K562 (cell line): Measurements from ENCODE around the gene PPP3CA. TPM values are rescaled to one million over a fixed set of nuclear protein-coding genes. Genes with fewer than 3 reads are reported as not detected.

Source experiments
- ATAC-seq: fragments of 200-7000 bp; cut with Tn5 transposase; 3 replicates; pipeline ENCODE4 v1.9.1; 2020; ENCODE audit warnings: moderate library complexity
- BruUV-seq: library from RNA; stranded (reverse); fragments of 400-500 nt; replicated peaks from 2 replicates; lab custom pipeline; 2021; lab: Mats Ljungman, UMichigan
- CTCF ChIA-PET: fragments of 300-600 bp; formaldehyde crosslinking; extraction: SDS; loops from one replicate; lab custom pipeline; 2021; ENCODE audit warnings: low intra/inter-chr PET ratio; lab: Yijun Ruan, JAX
- POLR2A ChIA-PET: fragments of 300-600, 350-650 bp; sonication (Branson Sonifier 250); formaldehyde crosslinking; extraction: SDS; loops from one replicate; lab custom pipeline; 2021; ENCODE audit warnings: antibody characterized with exemption, inconsistent platforms; lab: Yijun Ruan, JAX
- DNase-seq, 4 experiments: peaks; one replicate each; pipeline versions ENCODE4 v3.0.0 to v3.0.0-alpha.2; 2011 to 2018; ENCODE audit warnings: low spot score in 3 of 4, mixed read lengths in 3 of 4; ENCODE audit errors: extremely low read depth in 1 of 4
- FAIRE-seq: peaks from 2 replicates; lab custom pipeline; 2011; peaks lifted over from hg19 to GRCh38; lab: Jason Lieb, UNC
- H2AFZ ChIP-seq: 2 replicates; pipeline ENCODE4 v1.6.0; 2011; ENCODE audit warnings: low read depth, low read length, control low read depth, inconsistent platforms
- H3K27ac ChIP-seq: fragments of 200-600 bp; 3 replicates; pipeline ENCODE4 v1.8.0; 2011; ENCODE audit warnings: low read depth, mild to moderate bottlenecking, control low read depth, inconsistent platforms, low read length, moderate library complexity, mixed read lengths; ENCODE audit errors: extremely low read depth
- H3K27me3 ChIP-seq, 2 experiments: fragments of 300-600 bp in 1 of 2; 2 replicates in 1 of 2; 3 replicates in 1 of 2; pipeline versions ENCODE4 v1.6.0 to v1.8.0; 2011; ENCODE audit warnings: inconsistent platforms in 2 of 2, low read length in 2 of 2, mild to moderate bottlenecking in 1 of 2, mixed read lengths in 1 of 2, moderate library complexity in 1 of 2; ENCODE audit not compliant: control insufficient read depth in 2 of 2, insufficient read depth in 2 of 2
- H3K36me3 ChIP-seq: fragments of 300-600 bp; 3 replicates; pipeline ENCODE4 v1.8.0; 2011; ENCODE audit warnings: mild to moderate bottlenecking, low read length, inconsistent platforms; ENCODE audit not compliant: control insufficient read depth, insufficient read depth
- H3K4me1 ChIP-seq, 2 experiments: fragments of 200-600 bp in 1 of 2; replicated peaks in 1 of 2; 2 replicates in 1 of 2; 3 replicates in 1 of 2; pipeline versions ENCODE4 v1.5.1 to v1.8.0; 2011; ENCODE audit warnings: inconsistent platforms in 2 of 2, low read length in 2 of 2, mild to moderate bottlenecking in 1 of 2, mixed read lengths in 1 of 2, moderate library complexity in 1 of 2; ENCODE audit not compliant: control insufficient read depth in 2 of 2, insufficient read depth in 2 of 2
- H3K4me2 ChIP-seq: 2 replicates; pipeline ENCODE4 v1.6.1; 2011; ENCODE audit warnings: low read length, control low read depth, inconsistent platforms, mixed read lengths; ENCODE audit not compliant: insufficient read depth
- H3K4me3 ChIP-seq: fragments of 200-600 bp; sonication (generic), shearing (Covaris generic); 2 replicates; pipeline ENCODE4 v1.5.1; 2016; ENCODE audit warnings: control low read depth, inconsistent platforms
- H3K79me2 ChIP-seq: fragments of 200-600 bp; 3 replicates; pipeline ENCODE4 v1.8.0; 2011; ENCODE audit warnings: low read length, inconsistent platforms; ENCODE audit not compliant: control insufficient read depth, insufficient read depth
- H3K9ac ChIP-seq, 2 experiments: 2 replicates each; pipeline versions ENCODE4 v1.6.0 to v1.6.1; 2011; ENCODE audit warnings: low read depth in 2 of 2, low read length in 2 of 2, control low read depth in 1 of 2, inconsistent platforms in 1 of 2, mild to moderate bottlenecking in 1 of 2, mixed read lengths in 1 of 2; ENCODE audit not compliant: insufficient read depth in 1 of 2
- H3K9me1 ChIP-seq: one replicate; pipeline ENCODE4 v1.6.0; 2011; ENCODE audit warnings: inconsistent platforms, mild to moderate bottlenecking, low read length, moderate library complexity; ENCODE audit not compliant: control insufficient read depth, insufficient read depth
- H3K9me3 ChIP-seq: replicated peaks from 2 replicates; pipeline ENCODE4 v1.5.1; 2011; ENCODE audit warnings: low read depth, low read length, inconsistent platforms; ENCODE audit not compliant: control insufficient read depth, insufficient read depth
- H4K20me1 ChIP-seq: replicated peaks from 2 replicates; pipeline ENCODE4 v1.6.1; 2011; ENCODE audit warnings: low read length, inconsistent platforms, mixed read lengths; ENCODE audit not compliant: control insufficient read depth, insufficient read depth
- ARID2 ChIP-seq: fragments of 450-650 bp; IDR thresholded peaks from 2 replicates; pipeline ENCODE4 v1.6.1; 2017; ENCODE audit warnings: antibody characterized with exemption, mild to moderate bottlenecking
- CREM ChIP-seq: IDR thresholded peaks from 2 replicates; pipeline ENCODE4 v1.6.1; 2014; ENCODE audit warnings: antibody characterized with exemption, low read depth
- ELF1 ChIP-seq: fragments of 200-800 bp; sonication (Bioruptor generic); IDR thresholded peaks from 2 replicates; pipeline ENCODE4 v1.6.1; 2016; ENCODE audit warnings: missing genetic modification characterization, missing compliant biosample characterization
- LARP7 ChIP-seq: fragments of 450-650 bp; IDR thresholded peaks from 2 replicates; pipeline ENCODE4 v1.6.1; 2016
- MAFG ChIP-seq: fragments of 450-650 bp; conservative IDR thresholded peaks from 2 replicates; pipeline ENCODE4 v1.6.1; 2016; ENCODE audit warnings: missing genetic modification characterization, missing compliant biosample characterization
- MED1 ChIP-seq: sonication (generic); formaldehyde crosslinking; IDR thresholded peaks from 2 replicates; pipeline ENCODE4 v1.8.1; 2023; ENCODE audit warnings: missing genetic modification reagents, borderline replicate concordance
- MYBL2 ChIP-seq, 2 experiments: fragments of 450-650 bp in 1 of 2; sonication (generic) in 1 of 2; formaldehyde crosslinking in 1 of 2; IDR thresholded peaks; 2 replicates each; pipeline versions ENCODE4 v1.6.1 to v1.8.1; 2017 to 2022; ENCODE audit warnings: borderline replicate concordance in 1 of 2, inconsistent platforms in 1 of 2, low read depth in 1 of 2, mild to moderate bottlenecking in 1 of 2, missing genetic modification reagents in 1 of 2, moderate library complexity in 1 of 2
- NRF1 ChIP-seq, 2 experiments: fragments of 450-650 bp; IDR thresholded peaks in 1 of 2; conservative IDR thresholded peaks in 1 of 2; 2 replicates each; pipeline ENCODE4 v1.6.1; 2014; ENCODE audit warnings: mild to moderate bottlenecking in 2 of 2
- POLR2G ChIP-seq: fragments of 200-400 bp; formaldehyde crosslinking; IDR thresholded peaks from 2 replicates; pipeline ENCODE4 v1.6.1; 2017; ENCODE audit warnings: low read depth, mild to moderate bottlenecking, antibody characterized with exemption, low read length, moderate library complexity
- PREB ChIP-seq: sonication (generic); formaldehyde crosslinking; IDR thresholded peaks from 2 replicates; pipeline ENCODE4 v1.8.1; 2023; ENCODE audit warnings: mild to moderate bottlenecking, missing genetic modification reagents
- PTBP1 ChIP-seq: fragments of 200-400 bp; formaldehyde crosslinking; IDR thresholded peaks from 2 replicates; pipeline ENCODE4 v1.6.1; 2017; ENCODE audit warnings: low read depth, low read length
- SMARCA4 ChIP-seq: fragments of 450-650 bp; IDR thresholded peaks from 2 replicates; pipeline ENCODE4 v1.6.1; 2016
- SNAPC5 ChIP-seq: fragments of 250-450 bp; sonication (Bioruptor Pico); IDR thresholded peaks from 2 replicates; pipeline ENCODE4 v1.8.0; 2021; ENCODE audit warnings: moderate library complexity, mild to moderate bottlenecking, inconsistent platforms
- TFAP4 ChIP-seq: sonication (generic); formaldehyde crosslinking; IDR thresholded peaks from 2 replicates; pipeline ENCODE4 v1.8.0; 2022; ENCODE audit warnings: missing genetic modification reagents, mild to moderate bottlenecking, moderate library complexity, borderline replicate concordance
- ZFX ChIP-seq: sonication (generic); formaldehyde crosslinking; IDR thresholded peaks from 2 replicates; pipeline ENCODE4 v1.8.0; 2022; ENCODE audit warnings: mild to moderate bottlenecking, missing genetic modification reagents, moderate library complexity
- ZNF124 ChIP-seq: sonication (generic); formaldehyde crosslinking; IDR thresholded peaks from 2 replicates; pipeline ENCODE4 v1.8.1; 2022; ENCODE audit warnings: missing genetic modification reagents
- ZNF449 ChIP-seq: fragments of 250-450 bp; sonication (Bioruptor Pico); IDR thresholded peaks from 2 replicates; pipeline ENCODE4 v1.8.0; 2022; ENCODE audit warnings: moderate library complexity, mild to moderate bottlenecking, inconsistent platforms
- ZNF644 ChIP-seq: fragments of 200-800 bp; sonication (Bioruptor generic); IDR thresholded peaks from 2 replicates; pipeline ENCODE4 v1.6.1; 2016; ENCODE audit warnings: low read depth, missing genetic modification characterization, missing compliant biosample characterization
- ZZZ3 ChIP-seq: fragments of 450-650 bp; IDR thresholded peaks from 2 replicates; pipeline ENCODE4 v1.6.1; 2016; ENCODE audit warnings: antibody characterized with exemption, mild to moderate bottlenecking, moderate library complexity
- WGBS: fragments of 100-300 bp; shearing (Covaris generic); methylation state at CpG from one replicate; pipeline ENCODE4 v1.1.6; 2016; ENCODE audit warnings: low coverage, mixed read lengths; ENCODE audit not compliant: insufficient coverage; ENCODE audit errors: missing lambda C conversion rate; 5-methylcytosine and 5-hydroxymethylcytosine counted together
- in situ Hi-C: fragments of 300-500 bp; cut with MboI; formaldehyde crosslinking; loops from 4 replicates; pipeline ENCODE4 v1.15.0; 2018; ENCODE audit warnings: inconsistent platforms, mixed read lengths
- intact Hi-C: fragments of 100-400 bp; cut with micrococcal nuclease; formaldehyde crosslinking; loops from 2 replicates; pipeline ENCODE4 v1.14.2; 2022
- polyA plus RNA-seq, 8 experiments: library from polyadenylated mRNA; depleted of rRNA in 4 of 8; stranded (reverse) in 5 of 8; unstranded in 3 of 8; fragments of >200 nt; fragmentation: Nextera tagmentation in 2 of 8; fragmentation: Illumina TruSeq in 1 of 8; extraction: Ambion mirVana in 2 of 8; extraction: Trizol in 1 of 8; gene quantifications; 2 replicates each; pipeline versions ENCODE4 v1.2.1 to v1.2.3, GENCODE V29; 2011 to 2014; ENCODE audit warnings: inconsistent platforms in 1 of 8, missing spikeins in 1 of 8
- total RNA-seq, 7 experiments: library from RNA; depleted of rRNA in 6 of 7; stranded (reverse); fragments of >200 nt in 6 of 7; fragmentation: Illumina TruSeq in 2 of 7; extraction: Trizol in 2 of 7; gene quantifications; 2 replicates each; pipeline versions ENCODE4 v1.2.1 to v1.2.3, GENCODE V29; 2011 to 2021; ENCODE audit warnings: low replicate concordance in 1 of 7

Gene PPP3CA
- total and polyA plus RNA-seq, 9 of the 15 experiments (the other 6 are each of a cell fraction or from before 2014, with no cell fraction given), result 0.94 to 3.2 (median 1.6) TPM

GRCh38 chr4:101145021-101145420 lies 202.3 kb downstream of the PPP3CA start (continued):
- TF ChIP-seq PREB (CRISPR knock-in tag), result no peak
- TF ChIP-seq NRF1 (conservative IDR thresholded peaks at IDR 0.05 in 1 of 2, IDR thresholded peaks at IDR 0.05 in 1 of 2), result no peak
- no peak for TF ChIP-seq MYBL2 (IDR thresholded peaks at IDR 0.05; ENCODE audit: low read depth)
- no peak for TF ChIP-seq MYBL2 (CRISPR knock-in tag; IDR thresholded peaks at IDR 0.05; ENCODE audit: borderline replicate concordance)
- no peak for TF ChIP-seq CREM
- no peak for TF ChIP-seq MED1
- TF ChIP-seq, all 486 proteins: peak for 0

- no peak overlapping the region for H2AFZ ChIP-seq
- DNase-seq (no peak), ATAC-seq (no peak), FAIRE-seq (no peak)
- no peak overlapping the region for H3K27ac ChIP-seq
- no peaks in the 10 kb centered on the region for H3K9me1 ChIP-seq
- no peak overlapping the region for H3K9ac ChIP-seq
- intact Hi-C loops, result no loop called here
- no peaks in the 10 kb centered on the region for H3K36me3 ChIP-seq
- POLR2A ChIA-PET, result no interaction called here
- in situ Hi-C loops, result no loop called here
- no peaks in the 10 kb centered on the region for H3K27me3 ChIP-seq
- no peak overlapping the region for H3K4me3 ChIP-seq
- CTCF ChIA-PET, result no interaction called here
- no peaks in the 10 kb centered on the region for H3K79me2 ChIP-seq
- no peaks in the 10 kb centered on the region for H4K20me1 ChIP-seq
- no peaks in the 10 kb centered on the region for H3K4me1 ChIP-seq
- H3K4me2 ChIP-seq, result no peak overlapping the region
- BruUV-seq, result no TSS peak
- WGBS, result 2% methylated on average over 4 of the region's 4 CpGs
- no peaks in the 10 kb centered on the region for H3K9me3 ChIP-seq
- TF ChIP-seq ZNF644 (tag) (no peak), ZFX (CRISPR knock-in tag) (no peak), LARP7 (no peak), ZZZ3 (no peak), ELF1 (tag) (no peak), PTBP1 (no peak), TFAP4 (CRISPR knock-in tag) (no peak), MAFG (tag) (no peak), ZNF449 (CRISPR knock-in tag) (no peak), ZNF124 (CRISPR knock-in tag) (no peak), POLR2G (no peak), SNAPC5 (no peak), SMARCA4 (no peak), ARID2 (no peak)
Observed at GRCh38 chr4:101142259-101142658, 205.1 kb downstream of the PPP3CA start.
